Lower leg skin (tissue), 4 donors: ENCODE measurements around the gene ANO6. TPM values are rescaled to one million over a fixed set of nuclear protein-coding genes. Genes with fewer than 3 reads are reported as not detected.

ENCODE experiments used
- DNase-seq, 2 donors: peaks; one replicate each; pipeline ENCODE4 v3.0.0-alpha.2; 2019; ENCODE audit warnings: low spot score in 2 of 2
- H3K4me3 ChIP-seq: fragments of 200-600 bp; sonication (generic); 2 replicates; pipeline ENCODE4 v1.5.1; 2017; ENCODE audit warnings: mild to moderate bottlenecking, low read depth; ENCODE audit not compliant: poor library complexity, severe bottlenecking
- CTCF ChIP-seq, 3 donors: fragments of 450-650 bp; IDR thresholded peaks; one replicate each; pipeline ENCODE4 v1.5.1; 2016; ENCODE audit warnings: antibody characterized with exemption in 3 of 3, mild to moderate bottlenecking in 3 of 3, moderate library complexity in 2 of 3
- POLR2A ChIP-seq, 2 donors: fragments of 450-650 bp; IDR thresholded peaks; one replicate each; pipeline ENCODE4 v1.6.1; 2016 to 2017; ENCODE audit warnings: antibody characterized with exemption in 2 of 2, mild to moderate bottlenecking in 1 of 2, moderate library complexity in 1 of 2
- WGBS, 2 donors: methylation state at CpG; one replicate each; pipeline ENCODE4 v1.1.5; 2018; 5-methylcytosine and 5-hydroxymethylcytosine counted together
- intact Hi-C: fragments of 100-400 bp; cut with DNase I; formaldehyde crosslinking; loops from one replicate; pipeline ENCODE4 v1.15.0; 2023; ENCODE audit warnings: low total_unique reads
- total RNA-seq, 4 donors: library from RNA; depleted of rRNA; stranded (reverse); fragments of >200 nt; gene quantifications; one replicate each; pipeline ENCODE4 v1.1.0, GENCODE V29; 2016

The ANO6 gene
- total RNA-seq, 4 donors from 2014 or later, result 36.3 to 41.1 (median 38.9) TPM

- intact Hi-C loops, result no loop called here
- WGBS, 2 donors, result 42 to 46% methylated on average over 4 of the region's 4 CpGs
- H3K4me3 ChIP-seq, result no peak overlapping the region
- no peak for DNase-seq
- no peak for TF ChIP-seq POLR2A (IDR thresholded peaks at IDR 0.05)
- no peak for TF ChIP-seq CTCF (IDR thresholded peaks at IDR 0.05)
Measured at GRCh38 chr12:45464699-45465098, 248.8 kb downstream of the ANO6 start.

DNA sequence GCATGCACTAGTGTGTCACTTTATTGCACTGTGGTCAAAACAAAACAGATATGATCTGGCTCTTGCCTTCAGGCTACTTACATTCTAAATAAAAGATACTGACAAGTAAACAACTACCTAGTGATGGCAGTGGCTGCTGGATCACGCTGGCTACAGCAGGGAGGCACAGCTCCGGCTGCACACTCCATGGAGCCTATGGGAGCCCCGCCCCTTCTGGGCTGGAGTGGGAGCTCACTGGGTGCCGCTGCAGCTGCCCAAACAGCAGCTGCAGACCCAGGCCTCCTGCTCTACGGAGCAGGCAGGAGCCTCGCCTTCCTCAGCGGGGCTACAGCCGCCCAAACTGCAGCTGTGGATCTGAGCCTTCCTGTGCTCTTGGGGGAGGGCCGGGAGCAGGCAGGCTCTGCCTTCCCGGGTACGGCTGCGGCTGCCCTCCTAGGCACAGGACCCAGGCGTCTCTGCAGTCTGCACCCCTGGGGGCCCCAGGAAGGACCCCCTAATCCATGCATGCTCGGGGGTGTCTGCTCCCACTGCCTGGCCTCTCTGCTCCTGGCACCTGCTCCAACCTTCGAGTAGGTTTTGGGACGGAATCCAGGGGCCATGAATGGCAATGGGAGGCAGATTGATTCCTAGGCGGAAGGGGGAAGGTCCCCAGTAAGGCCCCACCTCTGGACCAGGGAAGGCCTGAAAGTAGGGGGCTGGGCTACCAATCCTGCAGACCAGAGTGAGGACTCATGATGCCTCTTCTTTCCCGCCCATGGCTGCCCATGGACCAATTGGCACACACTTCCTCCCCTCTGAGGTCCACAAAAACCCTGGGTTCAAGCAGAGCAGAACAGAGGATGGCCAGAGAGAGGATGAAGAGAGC lies 253.1 kb downstream of the ANO6 start:
- TF ChIP-seq POLR2A (IDR thresholded peaks at IDR 0.05) (no peak), CTCF (IDR thresholded peaks at IDR 0.05) (no peak)
- no peak overlapping the region for H3K4me3 ChIP-seq
- 78 to 82% methylated on average over 11 to 16 of the region's 18 CpGs for WGBS, 2 donors
- DNase-seq, result no peak
- intact Hi-C loops, result no loop called here

GRCh38 chr12:45469902-45470301 lies 254.0 kb downstream of the ANO6 start:
- WGBS, 2 donors, result 83 to 91% methylated on average over 4 of the region's 4 CpGs
- no peak overlapping the region for H3K4me3 ChIP-seq
- TF ChIP-seq CTCF (IDR thresholded peaks at IDR 0.05) (no peak), POLR2A (IDR thresholded peaks at IDR 0.05) (no peak)
- intact Hi-C loops, result no loop called here
- DNase-seq, result no peak

DNA sequence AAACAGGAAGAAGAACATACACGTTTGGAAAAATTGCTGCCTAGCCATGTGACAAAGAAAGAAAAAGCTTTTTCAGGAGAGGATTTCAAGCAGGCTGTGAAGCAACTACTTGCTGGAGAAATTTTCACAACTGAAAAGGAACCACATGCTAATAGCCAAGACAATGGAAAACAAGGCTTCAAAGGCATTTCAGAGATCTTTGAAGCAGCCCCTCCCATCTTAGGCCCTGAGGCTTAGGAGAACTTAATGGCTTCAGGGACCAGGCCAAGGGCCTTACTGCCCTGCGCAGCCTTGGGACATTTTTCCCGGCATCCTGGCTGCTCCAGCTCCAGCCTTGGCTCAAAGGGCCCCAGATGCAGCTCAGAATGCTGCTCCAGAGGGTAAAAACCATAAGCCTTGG lies 257.7 kb downstream of the ANO6 start:
- H3K4me3 ChIP-seq, result no peak overlapping the region
- no peak for TF ChIP-seq CTCF (IDR thresholded peaks at IDR 0.05)
- no peak for TF ChIP-seq POLR2A (IDR thresholded peaks at IDR 0.05)
- 66 to 73% methylated on average over 3 of the region's 3 CpGs for WGBS, 2 donors
- intact Hi-C loops, result no loop called here
- DNase-seq, result no peak

- intact Hi-C loops, result no loop called here
- DNase-seq, result no peak
- TF ChIP-seq POLR2A (IDR thresholded peaks at IDR 0.05), result no peak
- TF ChIP-seq CTCF (IDR thresholded peaks at IDR 0.05), result no peak
- no peak overlapping the region for H3K4me3 ChIP-seq
Measured at GRCh38 chr12:45475594-45475993, 259.7 kb downstream of the ANO6 start.

DNA sequence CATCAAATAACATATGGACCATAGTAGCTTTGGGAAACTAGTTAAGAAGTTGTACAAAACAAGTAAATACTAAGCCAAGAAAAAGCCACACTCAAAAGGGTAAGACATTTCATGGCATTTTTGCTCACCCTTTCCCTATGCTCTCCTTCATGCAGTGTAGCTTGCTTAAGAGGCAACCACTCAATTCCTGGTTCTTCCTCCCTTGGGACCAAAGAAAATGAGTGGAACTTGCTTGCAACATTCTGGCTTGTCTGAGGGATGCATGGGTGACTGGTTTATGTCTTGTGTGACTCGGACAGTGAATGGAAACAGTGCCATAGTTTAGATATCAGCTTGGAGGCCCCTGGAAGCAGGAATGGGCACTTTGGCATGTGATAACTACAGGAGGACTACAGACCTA lies 261.6 kb downstream of the ANO6 start:
- WGBS, 2 donors, result 76 to 90% methylated on average over 1 of the region's 1 CpG
- TF ChIP-seq CTCF (IDR thresholded peaks at IDR 0.05) (no peak), POLR2A (IDR thresholded peaks at IDR 0.05) (no peak)
- intact Hi-C loops, result no loop called here

More for the DNA sequence above, 261.6 kb downstream of the ANO6 start:
- DNase-seq, result no peak
- no peak overlapping the region for H3K4me3 ChIP-seq
